Common myeloid progenitor, CD34-positive (primary cell): ENCODE measurements around the gene KHDC3L. TPM values are rescaled to one million over a fixed set of nuclear protein-coding genes. Genes with fewer than 3 reads are reported as not detected.
A peak's percentile ranks its signal among the peaks of the same experiment; 100 is the strongest.

Experiments
- CTCF ChIA-PET: fragments of 350-600 bp; sonication (Branson Sonifier 250); formaldehyde crosslinking; loops from one replicate; lab custom pipeline; 2021; ENCODE audit warnings: antibody characterized with exemption; lab: Charles Lee
- POLR2A ChIA-PET: fragments of 350-600 bp; sonication (Branson Sonifier 250); formaldehyde crosslinking; loops from one replicate; lab custom pipeline; 2021; ENCODE audit warnings: antibody characterized with exemption; lab: Charles Lee
- DNase-seq, 3 donors: peaks; one replicate each; pipeline versions ENCODE4 v3.0.0 to v3.0.0-alpha.2; 2013
- H3K27ac ChIP-seq, 2 experiments: 1 replicate in 1 of 2; 2 replicates in 1 of 2; pipeline ENCODE4 v1.7.0; 2013; ENCODE audit warnings: inconsistent platforms in 2 of 2, low read length in 2 of 2, mild to moderate bottlenecking in 2 of 2, low read depth in 1 of 2, moderate library complexity in 1 of 2; ENCODE audit not compliant: severe bottlenecking in 2 of 2, insufficient read depth in 1 of 2, poor library complexity in 1 of 2
- H3K27me3 ChIP-seq, 5 experiments: replicated peaks in 2 of 5; 1 replicate in 3 of 5; 2 replicates in 2 of 5; pipeline versions ENCODE4 v1.6.1 to v1.7.0; 2013; ENCODE audit warnings: low read length in 4 of 5, mild to moderate bottlenecking in 2 of 5, moderate library complexity in 2 of 5, inconsistent platforms in 1 of 5; ENCODE audit not compliant: insufficient read depth in 5 of 5, control insufficient read depth in 4 of 5
- H3K36me3 ChIP-seq, 4 experiments: 1 replicate in 2 of 4; 2 replicates in 2 of 4; pipeline versions ENCODE4 v1.6.1 to v1.7.0; 2013; ENCODE audit warnings: low read length in 3 of 4, control low read depth in 1 of 4, mild to moderate bottlenecking in 1 of 4; ENCODE audit not compliant: control insufficient read depth in 4 of 4, insufficient read depth in 4 of 4
- H3K4me1 ChIP-seq, 4 experiments: 1 replicate in 3 of 4; 2 replicates in 1 of 4; pipeline versions ENCODE4 v1.6.1 to v1.7.1; 2013; ENCODE audit warnings: low read length in 3 of 4, mild to moderate bottlenecking in 3 of 4, control low read depth in 1 of 4, inconsistent platforms in 1 of 4, moderate library complexity in 1 of 4; ENCODE audit not compliant: control insufficient read depth in 4 of 4, insufficient read depth in 4 of 4; ENCODE audit errors: control extremely low read depth in 1 of 4
- H3K4me3 ChIP-seq, 7 experiments: 1 replicate in 4 of 7; 2 replicates in 3 of 7; pipeline versions ENCODE4 v1.5.1 to v1.7.0; 2013; ENCODE audit warnings: mild to moderate bottlenecking in 7 of 7, low read length in 6 of 7, moderate library complexity in 6 of 7, inconsistent platforms in 2 of 7, low read depth in 2 of 7, control low read depth in 1 of 7; ENCODE audit not compliant: insufficient read depth in 4 of 7, control insufficient read depth in 1 of 7; ENCODE audit errors: extremely low read depth in 1 of 7
- H3K9me3 ChIP-seq, 5 experiments: 1 replicate in 4 of 5; 2 replicates in 1 of 5; pipeline versions ENCODE4 v1.6.1 to v1.7.1; 2013; ENCODE audit warnings: low read length in 4 of 5, mild to moderate bottlenecking in 2 of 5, inconsistent platforms in 1 of 5, low read depth in 1 of 5, moderate library complexity in 1 of 5; ENCODE audit not compliant: control insufficient read depth in 4 of 5, insufficient read depth in 2 of 5; ENCODE audit errors: control extremely low read depth in 1 of 5
- WGBS: methylation state at CpG from one replicate; pipeline ENCODE4 v1.1.5; 2013; ENCODE audit not compliant: insufficient coverage; 5-methylcytosine and 5-hydroxymethylcytosine counted together
- polyA plus RNA-seq: library from polyadenylated mRNA; unstranded; fragments of 120-200 nt; gene quantifications from one replicate; pipeline ENCODE4 v1.2.1, GENCODE V29; 2013

Gene KHDC3L, protein sequence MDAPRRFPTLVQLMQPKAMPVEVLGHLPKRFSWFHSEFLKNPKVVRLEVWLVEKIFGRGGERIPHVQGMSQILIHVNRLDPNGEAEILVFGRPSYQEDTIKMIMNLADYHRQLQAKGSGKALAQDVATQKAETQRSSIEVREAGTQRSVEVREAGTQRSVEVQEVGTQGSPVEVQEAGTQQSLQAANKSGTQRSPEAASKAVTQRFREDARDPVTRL
- polyA plus RNA-seq, result not detected

GRCh38 chr6:73362358-73362757 lies at the start of gene KHDC3L:
TSS of gene KHDC3L (plus strand) at chr6:73362658. CDS start at chr6:73362730, 72 bp downstream.
- Histone ChIP-seq H3K4me3 (no peak within 1 kb of the TSS), H3K9me3 (peaks cover 0 to 2% (median 0%) of the 10 kb centered on the region in 5 experiments), H3K4me1 (no peaks in the 10 kb centered on the region), H3K27me3 (no peaks in the 10 kb centered on the region), H3K27ac (no peak within 1 kb of the TSS), H3K36me3 (no peaks in the 10 kb centered on the region)
- DNase-seq, result no peak
- POLR2A ChIA-PET, result no interaction called here
- CTCF ChIA-PET, result no interaction called here
- WGBS, result 94% methylated on average over 19 of the region's 23 CpGs

- WGBS, result 19% methylated on average over 45 of the region's 61 CpGs
- H3K4me1 ChIP-seq, result peaks cover 0 to 10% (median 9%) of the 10 kb centered on the region in 4 experiments
- H3K36me3 ChIP-seq, result no peaks in the 10 kb centered on the region
- peaks cover 2 to 6% (median 5%) of the 10 kb centered on the region in 5 experiments for H3K9me3 ChIP-seq
- H3K4me3 ChIP-seq, result peak overlapping the region in 6 of 7 experiments; percentile 3 to 75 (median 41)
- H3K27ac ChIP-seq, result no peak overlapping the region
- ChIA-PET CTCF (interaction anchor here (1.4 kb wide), 1 partner anchor 10 kb away, joined by 3 read pairs; no protein-coding TSS in a partner anchor), POLR2A (no interaction called here)
- peak in 2 of 3 donors; percentile 25 to 46 for DNase-seq
- peaks cover 0 to 26% (median 10%) of the 10 kb centered on the region in 5 experiments for H3K27me3 ChIP-seq
Measured at GRCh38 chr6:73314577-73315492, 47.6 kb upstream of the KHDC3L start.

GRCh38 chr6:73323323-73323722 lies 39.1 kb upstream of the KHDC3L start:
- WGBS, result 100% methylated on average over 1 of the region's 2 CpGs
- H3K27me3 ChIP-seq, result no peaks in the 10 kb centered on the region
- H3K9me3 ChIP-seq, result peaks cover 2 to 3% (median 2%) of the 10 kb centered on the region in 5 experiments
- H3K36me3 ChIP-seq, result no peaks in the 10 kb centered on the region
- no peaks in the 10 kb centered on the region for H3K4me1 ChIP-seq
- ChIA-PET POLR2A (no interaction called here), CTCF (interaction anchor here (1.0 kb wide), 1 partner anchor 18 kb away, joined by 3 read pairs; no protein-coding TSS in a partner anchor)
- no peak overlapping the region for H3K27ac ChIP-seq
- H3K4me3 ChIP-seq, result no peak overlapping the region
- DNase-seq, result no peak

DNA sequence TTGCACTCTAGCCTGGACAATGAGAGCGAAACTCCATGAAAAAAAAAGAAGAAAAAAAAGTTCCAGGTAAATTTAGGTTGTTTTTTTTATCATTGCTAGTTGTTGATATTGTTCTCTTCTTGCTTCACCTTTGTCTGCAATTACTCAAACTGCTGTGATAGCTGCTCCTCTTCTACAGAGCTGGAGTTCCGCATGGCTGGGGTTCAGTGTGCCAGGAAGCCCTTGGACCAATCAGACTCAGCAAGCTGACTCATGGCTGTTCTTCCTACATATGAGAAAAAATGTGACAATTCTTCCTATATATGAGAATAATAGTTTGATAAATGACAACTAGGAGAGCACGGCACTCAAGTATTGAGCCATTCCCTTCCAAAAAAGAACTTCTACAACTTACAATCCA lies 36.8 kb upstream of the KHDC3L start:
- Histone ChIP-seq H3K27me3 (no peaks in the 10 kb centered on the region), H3K4me3 (no peak overlapping the region), H3K9me3 (no peaks in the 10 kb centered on the region), H3K36me3 (no peaks in the 10 kb centered on the region), H3K27ac (no peak overlapping the region), H3K4me1 (no peaks in the 10 kb centered on the region)
- ChIA-PET POLR2A (no interaction called here), CTCF (interaction anchor here (0.9 to 5.6 kb wide), 6 partner anchors 16 to 70 kb away, joined by 3 to 67 read pairs (median 4); no protein-coding TSS in a partner anchor)
- DNase-seq, result no peak
- WGBS, result no CpG with 5 or more reads among the region's 3 CpGs

DNA sequence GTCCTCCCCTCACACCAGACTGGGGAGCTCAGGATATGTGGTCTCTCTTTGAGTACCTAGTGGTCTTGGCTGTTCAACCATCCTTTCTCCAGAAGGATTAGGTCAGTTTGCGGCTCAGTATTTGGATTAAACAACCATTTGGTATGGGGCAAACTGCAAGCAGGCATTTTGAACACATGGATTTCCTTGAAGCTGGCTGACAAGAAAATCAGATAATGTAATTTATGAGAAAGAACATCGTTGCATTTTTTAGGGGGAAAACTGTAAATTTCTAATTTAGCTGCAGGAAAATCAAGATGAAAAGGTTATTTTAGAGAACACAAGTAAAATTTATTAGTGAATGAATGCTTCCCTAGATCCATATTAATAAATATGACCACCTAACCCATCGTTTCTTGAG lies 33.7 kb upstream of the KHDC3L start:
- Histone ChIP-seq H3K9me3 (no peaks in the 10 kb centered on the region), H3K27ac (no peak overlapping the region), H3K36me3 (no peaks in the 10 kb centered on the region), H3K4me3 (no peak overlapping the region), H3K4me1 (no peaks in the 10 kb centered on the region), H3K27me3 (peaks cover 0 to 12% (median 0%) of the 10 kb centered on the region in 5 experiments)
- ChIA-PET POLR2A (no interaction called here), CTCF (interaction anchor here (0.6 to 5.6 kb wide), 9 partner anchors 10 to 200 kb away, joined by 3 to 67 read pairs (median 5); no protein-coding TSS in a partner anchor)
- DNase-seq, result no peak
- WGBS, result 100% methylated on average over 1 of the region's 3 CpGs

- Histone ChIP-seq H3K27me3 (peaks cover 0 to 12% (median 0%) of the 10 kb centered on the region in 5 experiments), H3K4me3 (no peak overlapping the region), H3K27ac (no peak overlapping the region), H3K9me3 (no peaks in the 10 kb centered on the region), H3K36me3 (no peaks in the 10 kb centered on the region), H3K4me1 (no peaks in the 10 kb centered on the region)
- 95% methylated on average over 2 of the region's 3 CpGs for WGBS
- no peak for DNase-seq
- CTCF ChIA-PET, result interaction anchor here (0.9 to 5.6 kb wide), 6 partner anchors 9 to 200 kb away, joined by 3 to 67 read pairs (median 4); no protein-coding TSS in a partner anchor
- POLR2A ChIA-PET, result no interaction called here
Measured at GRCh38 chr6:73329201-73329600, 33.3 kb upstream of the KHDC3L start.
